Superior temporal gyrus (tissue), 1 donor: ENCODE data around the gene MTIF2.
A peak's percentile ranks its signal among the peaks of the same experiment; 100 is the strongest.
"Not testable (repeated sequence)": the region's sequence is repeated elsewhere in the genome, so short reads cannot be mapped to it uniquely, and the experiment has no call there.

Experiments
- DNase-seq: peaks from one replicate; pipeline ENCODE4 v3.0.0-alpha.2; 2016; ENCODE audit errors: extremely low spot score

MTIF2 gene, protein sequence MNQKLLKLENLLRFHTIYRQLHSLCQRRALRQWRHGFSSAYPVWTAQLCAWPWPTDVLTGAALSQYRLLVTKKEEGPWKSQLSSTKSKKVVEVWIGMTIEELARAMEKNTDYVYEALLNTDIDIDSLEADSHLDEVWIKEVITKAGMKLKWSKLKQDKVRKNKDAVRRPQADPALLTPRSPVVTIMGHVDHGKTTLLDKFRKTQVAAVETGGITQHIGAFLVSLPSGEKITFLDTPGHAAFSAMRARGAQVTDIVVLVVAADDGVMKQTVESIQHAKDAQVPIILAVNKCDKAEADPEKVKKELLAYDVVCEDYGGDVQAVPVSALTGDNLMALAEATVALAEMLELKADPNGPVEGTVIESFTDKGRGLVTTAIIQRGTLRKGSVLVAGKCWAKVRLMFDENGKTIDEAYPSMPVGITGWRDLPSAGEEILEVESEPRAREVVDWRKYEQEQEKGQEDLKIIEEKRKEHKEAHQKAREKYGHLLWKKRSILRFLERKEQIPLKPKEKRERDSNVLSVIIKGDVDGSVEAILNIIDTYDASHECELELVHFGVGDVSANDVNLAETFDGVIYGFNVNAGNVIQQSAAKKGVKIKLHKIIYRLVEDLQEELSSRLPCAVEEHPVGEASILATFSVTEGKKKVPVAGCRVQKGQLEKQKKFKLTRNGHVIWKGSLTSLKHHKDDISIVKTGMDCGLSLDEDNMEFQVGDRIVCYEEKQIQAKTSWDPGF

DNA sequence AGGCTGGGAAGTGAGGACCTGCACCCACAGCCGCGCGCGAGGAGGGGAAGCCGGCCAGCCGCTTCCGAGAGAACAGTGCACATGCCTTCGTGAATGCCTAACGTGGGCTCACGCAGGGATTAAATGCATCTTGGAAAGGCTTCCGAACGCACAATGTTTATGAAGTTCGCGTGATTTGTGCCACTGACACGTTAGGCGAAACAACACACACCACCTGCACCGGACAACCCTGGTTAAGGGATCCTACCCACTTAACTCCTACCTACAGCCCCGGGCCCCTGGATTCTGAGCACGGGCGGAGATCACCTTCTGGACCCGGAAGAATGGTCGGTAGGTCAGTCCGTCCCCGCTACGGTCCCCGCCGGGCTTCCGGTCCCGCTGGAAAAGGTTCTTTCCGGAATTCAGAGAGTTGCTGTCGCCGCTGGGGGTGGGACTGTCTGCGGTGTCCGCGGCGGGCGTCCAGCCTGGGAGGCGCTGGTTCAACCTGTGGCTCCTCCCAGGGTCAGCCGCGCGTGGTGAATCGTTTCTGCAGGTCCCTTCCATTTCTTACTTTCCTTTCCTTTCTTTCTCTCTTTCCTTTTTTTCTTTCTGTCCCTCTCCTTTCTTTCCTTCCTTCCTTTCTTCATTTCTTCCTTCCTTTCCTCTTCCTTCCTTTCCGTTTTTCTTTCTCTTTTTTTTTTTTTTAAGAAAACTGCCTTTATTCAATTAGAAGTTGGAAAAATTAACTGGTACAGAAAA is at the start of gene MTIF2:
Gene MTIF2 (minus strand): TSS at position 325 of the 738 bp plus-strand sequence. CDS start 5,373 bp downstream, outside the sequence.
- peak; percentile 93 for DNase-seq

DNA sequence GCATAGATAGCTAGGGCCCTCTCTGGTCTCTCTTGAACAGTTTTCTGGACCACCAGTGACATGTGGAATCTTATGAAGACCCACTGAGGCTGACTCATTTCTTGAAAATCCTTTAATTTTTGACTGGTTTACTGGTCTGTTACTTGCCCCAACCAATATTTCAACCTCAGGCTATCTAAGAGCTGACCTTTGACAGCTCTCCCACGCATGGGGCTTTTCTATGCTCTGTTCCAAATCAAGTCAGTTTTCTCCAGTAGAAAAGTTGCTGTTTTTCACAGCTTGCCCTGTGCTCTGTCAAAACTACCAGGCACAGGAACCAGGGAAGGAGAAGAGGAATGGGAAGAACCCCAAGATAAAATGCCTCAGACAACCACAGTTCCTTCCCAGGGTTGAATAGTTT is 46.0 kb upstream of the MTIF2 start:
- DNase-seq = no peak

DNA sequence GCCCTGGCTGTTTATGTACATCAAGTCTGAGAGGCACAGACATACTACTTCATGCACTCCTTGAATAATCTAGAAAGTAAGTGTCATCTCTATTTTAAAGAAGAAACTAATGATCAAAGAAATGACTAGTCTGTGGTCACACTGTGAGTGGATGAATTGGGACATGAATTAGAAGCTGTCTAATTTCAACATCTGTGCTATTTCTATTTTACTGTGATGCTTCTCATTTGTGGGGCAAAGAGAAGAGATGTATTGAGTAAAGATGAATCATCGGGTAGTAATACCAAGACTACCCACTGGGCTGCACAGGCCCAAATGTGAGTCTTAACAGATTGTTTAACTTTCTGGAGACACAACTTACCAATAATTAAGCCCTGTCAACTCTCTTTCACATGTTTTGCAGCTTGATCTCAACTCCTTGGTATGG is 42.4 kb upstream of the MTIF2 start:
- no peak for DNase-seq

DNA sequence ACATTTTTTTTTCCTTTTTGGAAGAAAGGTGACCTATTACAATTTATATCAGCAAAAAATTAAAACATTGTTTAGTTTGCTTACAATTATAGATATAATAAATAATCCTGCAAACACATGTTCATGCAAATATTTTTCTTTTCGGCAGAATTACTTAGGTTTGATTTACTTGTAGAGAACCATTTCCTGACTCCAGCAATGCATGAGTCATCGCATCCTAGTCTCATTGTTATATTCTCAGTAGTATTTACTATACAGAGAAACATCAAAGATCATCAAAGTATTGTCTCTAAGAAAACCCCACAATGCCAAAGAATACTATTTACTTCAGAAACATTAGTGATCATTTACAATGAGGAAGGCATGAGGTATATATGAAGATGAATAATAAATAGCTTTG is 40.4 kb upstream of the MTIF2 start:
- no peak for DNase-seq

DNA sequence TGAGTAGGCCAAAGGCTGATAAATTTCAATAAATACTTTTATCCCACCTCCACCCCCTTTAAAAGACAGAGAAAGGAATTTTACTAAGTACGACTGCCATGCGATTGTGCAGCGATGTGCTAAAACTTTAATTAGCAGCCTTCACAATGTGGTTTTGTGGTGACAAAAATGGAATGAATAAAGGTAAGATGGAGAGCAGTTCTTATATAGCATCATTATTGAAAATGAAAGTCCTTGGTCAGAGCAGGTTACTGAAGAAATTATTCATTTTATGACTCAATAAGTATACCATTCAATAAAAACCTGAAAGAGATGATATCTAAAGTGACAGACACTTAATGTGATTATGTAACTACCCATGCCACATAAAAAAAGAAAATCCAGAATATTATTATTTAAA is 33.2 kb upstream of the MTIF2 start:
- DNase-seq = no peak

DNA sequence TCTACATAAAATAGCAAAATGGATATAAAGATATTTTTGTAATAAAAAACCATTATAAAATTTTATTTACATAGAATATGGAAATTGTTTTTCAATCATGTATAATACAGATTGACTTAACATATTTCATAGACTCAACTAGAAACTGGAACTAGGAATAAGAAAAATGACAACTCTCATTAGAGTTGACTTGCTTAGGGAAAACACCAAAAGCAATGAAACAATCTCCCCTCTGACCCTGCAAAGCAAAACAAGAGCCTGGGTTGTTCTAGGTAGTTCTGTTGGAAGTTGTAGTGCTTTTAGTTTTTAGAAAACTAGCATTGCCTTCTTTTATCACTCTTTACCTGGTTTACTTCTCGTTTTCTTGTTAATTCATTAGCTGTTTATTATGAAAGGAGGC is 32.2 kb upstream of the MTIF2 start:
- DNase-seq = no peak

DNA sequence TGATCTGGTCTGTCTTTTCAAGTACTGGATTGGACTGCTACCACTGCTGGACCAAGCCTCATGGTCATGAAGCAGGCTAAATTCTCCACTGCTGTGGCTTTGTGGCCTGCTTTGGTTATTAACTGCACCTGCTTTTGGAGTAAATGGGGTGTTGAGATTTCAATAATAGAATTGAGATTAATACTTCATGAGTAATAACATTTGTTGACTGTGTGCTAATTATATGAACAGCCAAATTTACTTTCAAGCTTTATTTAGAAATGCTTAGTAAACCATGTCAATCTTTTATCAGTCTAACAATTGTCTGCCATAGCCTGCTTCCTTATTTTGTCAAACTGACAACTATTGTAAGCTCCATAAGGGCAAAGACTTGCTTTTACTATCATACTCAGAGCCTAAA is 27.4 kb upstream of the MTIF2 start:
- DNase-seq = no peak

DNA sequence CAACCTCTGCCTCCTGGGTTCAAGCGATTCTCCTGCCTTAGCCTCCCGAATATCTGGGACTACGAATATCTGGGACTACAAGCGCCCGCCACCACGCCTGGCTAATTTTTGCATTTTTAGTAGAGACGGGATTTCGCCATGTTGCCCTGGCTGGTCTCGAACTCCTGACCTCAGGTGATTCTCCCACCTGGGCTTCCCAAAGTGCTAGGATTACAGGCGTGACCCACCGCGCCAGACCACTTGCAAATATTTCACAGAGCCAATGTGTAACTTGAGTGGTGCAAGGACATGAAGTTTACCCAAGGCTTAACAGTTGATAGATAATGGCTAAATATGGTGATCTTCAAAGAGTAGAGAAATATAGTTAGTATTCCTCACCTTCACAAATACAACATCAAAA is 14.1 kb upstream of the MTIF2 start:
- no peak for DNase-seq

DNA sequence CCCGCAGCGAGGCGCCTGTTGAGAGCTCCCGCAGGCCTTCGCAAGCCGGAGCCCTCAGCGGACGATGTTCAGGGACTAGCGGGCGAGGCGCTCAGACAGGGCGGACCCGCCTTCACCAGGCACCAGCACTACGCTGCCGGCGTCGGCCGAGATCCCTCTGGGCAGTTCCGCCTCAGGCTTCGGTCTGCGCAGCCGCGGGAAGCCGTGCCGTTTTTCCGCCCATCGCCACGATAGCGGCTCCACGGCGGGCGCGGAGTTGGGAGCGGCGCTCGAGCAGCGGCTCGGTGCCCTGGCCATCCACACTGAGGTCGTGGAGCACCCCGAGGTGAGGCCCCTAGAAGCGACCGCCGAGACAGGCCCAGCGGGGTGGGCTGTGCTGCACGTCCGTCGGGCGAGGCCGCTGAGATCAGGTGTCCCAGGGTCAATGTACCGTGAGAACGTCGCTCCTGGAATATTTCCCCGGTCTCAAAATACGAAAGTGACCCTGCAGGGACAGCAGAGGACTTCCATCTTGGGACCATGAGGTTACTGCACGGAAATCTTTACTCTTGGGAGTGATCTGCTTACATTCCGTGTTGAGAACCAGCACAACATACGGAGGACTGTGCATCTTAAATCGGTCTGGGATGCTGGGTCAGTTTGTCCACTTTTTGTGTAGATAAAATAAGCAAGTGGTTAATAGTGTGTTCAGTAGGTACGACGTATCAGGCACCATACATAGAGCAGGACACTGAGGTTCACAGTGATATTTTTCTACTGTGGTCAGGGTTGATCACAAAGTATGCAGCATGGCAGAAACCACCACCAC is 13.3 kb upstream of the MTIF2 start:
- DNase-seq = peak; percentile 80

DNA sequence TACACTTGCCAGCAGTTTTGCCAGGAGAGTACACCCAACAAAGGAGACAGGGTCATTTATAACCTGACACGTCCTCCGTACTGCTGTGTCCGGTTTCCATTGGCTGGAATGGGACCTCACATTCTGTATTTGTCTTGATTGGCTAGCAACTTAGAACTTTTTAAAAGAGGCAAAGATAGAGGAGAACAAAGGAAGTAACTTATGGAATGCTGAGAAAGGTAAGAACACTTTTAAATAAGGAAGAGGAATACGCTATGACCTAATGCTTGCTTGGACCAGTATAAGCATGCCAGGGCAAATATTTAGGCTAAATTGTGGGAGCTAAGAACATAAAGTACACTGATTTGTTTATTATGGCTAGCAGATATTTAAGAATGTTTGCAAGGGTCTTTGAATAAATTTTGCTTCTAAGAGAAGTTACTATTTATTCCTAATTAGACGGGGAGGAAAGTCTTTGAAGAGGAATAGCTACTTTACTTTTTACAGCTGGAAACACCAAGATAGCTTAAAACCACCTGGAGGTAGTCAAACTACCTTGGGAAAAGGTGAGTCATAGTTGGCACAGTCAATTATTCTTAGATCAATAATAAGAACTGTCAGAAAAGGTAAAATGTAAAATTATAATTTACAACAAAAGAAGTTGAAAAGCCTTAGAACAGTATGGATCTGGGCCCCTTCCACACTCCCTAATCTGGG is 12.0 kb upstream of the MTIF2 start:
- DNase-seq = not testable (repeated sequence)

DNA sequence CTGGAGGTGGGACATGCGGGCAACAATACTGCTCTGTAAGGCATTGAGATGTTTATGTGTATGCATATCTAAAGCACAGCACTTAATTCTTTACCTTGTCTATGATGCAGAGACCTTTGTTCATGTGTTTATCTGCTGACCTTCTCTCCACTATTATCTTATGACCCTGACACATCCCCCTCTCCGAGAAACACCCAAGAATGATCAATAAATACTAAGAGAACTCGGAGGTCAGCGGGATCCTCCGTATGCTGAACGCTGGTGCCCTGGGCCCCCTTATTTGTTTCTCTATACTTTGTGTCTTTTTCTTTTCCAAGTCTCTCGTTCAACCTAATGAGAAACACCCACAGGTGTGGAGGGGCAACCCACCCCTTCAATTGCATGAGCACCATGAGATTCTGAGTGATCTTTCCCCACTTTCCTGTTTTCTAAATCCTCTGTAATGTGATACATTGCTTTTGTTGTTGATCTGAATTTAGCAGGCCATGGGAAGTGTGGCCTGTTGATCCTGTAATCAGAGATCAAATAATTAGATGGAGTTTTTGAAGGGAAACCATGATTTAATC is 10.9 kb upstream of the MTIF2 start:
- DNase-seq = not testable (repeated sequence)

DNA sequence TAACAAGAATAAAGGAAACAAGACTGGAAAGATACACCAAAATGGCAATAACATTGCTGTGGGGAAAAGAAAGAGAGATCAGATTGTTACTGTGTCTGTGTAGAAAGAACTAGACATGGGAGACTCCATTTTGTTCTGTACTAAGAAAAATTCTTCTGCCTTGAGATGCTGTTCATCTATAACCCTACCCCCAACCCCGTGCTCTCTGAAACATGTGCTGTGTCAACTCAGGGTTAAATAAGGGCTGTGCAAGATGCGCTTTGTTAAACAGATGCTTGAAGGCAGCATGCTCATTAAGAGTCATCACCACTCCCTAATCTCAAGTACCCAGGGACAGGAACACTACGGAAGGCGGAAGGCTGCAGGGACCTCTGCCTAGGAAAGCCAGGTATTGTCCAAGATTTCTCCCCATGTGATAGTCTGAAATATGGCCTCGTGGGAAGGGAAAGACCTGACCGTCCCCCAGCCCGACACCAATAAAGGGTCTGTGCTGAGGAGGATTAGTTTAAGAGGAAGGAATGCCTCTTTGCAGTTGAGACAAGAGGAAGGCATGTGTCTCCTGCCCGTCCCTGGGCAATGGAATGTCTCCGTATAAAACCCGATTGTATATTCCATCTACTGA is 10.3 kb upstream of the MTIF2 start:
- DNase-seq = not testable (repeated sequence)

DNA sequence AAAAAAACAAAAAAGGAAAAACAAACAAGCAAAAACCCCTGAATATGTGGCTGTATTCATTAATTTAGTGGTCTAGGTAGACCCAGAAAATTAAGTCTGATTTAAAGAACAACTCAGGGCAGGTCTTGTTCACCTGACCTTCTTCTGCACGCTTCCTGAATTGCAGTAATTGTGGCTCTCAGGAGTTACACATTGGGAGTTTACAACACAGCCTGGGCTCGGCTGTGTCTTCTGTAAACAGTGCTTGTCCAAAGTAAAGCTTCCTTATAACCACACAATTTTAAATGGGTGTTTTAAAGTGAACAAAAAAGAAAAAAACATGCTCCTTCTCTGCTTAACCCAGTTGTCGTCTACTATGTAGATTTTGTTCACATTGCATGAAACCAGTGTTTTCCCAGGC is 8.3 kb upstream of the MTIF2 start:
- DNase-seq = no peak

DNA sequence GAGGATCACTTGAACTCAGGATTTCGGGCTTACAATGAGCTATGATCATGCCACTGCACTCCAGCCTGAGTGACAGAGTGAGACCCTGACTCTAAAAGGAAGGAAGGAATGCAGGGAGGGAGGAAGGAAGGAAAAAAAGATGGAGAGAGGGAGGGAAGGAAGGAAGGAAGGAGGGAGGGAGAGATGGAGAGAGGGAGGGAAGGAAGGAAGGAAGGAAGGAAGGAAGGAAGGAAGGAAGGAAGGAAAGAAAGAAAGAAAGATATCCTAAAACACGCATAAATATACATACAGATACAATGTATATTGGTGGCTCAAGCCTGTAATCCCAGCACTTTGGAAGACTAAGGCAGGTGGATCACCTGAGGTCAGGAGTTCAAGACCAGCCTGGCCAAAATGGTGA is 5.3 kb upstream of the MTIF2 start:
- not testable (repeated sequence) for DNase-seq

DNA sequence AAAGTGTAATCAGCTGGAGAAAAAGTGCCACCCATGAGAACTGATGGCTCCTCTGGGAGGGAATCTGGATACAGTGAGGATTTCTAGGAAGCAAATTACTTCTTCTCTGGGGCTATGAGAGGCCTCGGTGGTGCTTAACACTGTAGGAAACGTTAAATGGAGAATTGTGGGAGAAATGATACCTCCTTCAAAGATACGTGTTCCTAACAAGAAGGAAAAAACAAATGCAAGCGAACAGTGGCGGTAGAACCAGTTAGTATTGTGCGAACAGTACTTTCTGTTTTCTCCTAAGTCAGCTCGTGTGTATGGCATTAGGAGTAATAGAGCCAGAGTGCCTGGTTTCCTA is 587 bp upstream of the MTIF2 start:
- no peak for DNase-seq

DNA sequence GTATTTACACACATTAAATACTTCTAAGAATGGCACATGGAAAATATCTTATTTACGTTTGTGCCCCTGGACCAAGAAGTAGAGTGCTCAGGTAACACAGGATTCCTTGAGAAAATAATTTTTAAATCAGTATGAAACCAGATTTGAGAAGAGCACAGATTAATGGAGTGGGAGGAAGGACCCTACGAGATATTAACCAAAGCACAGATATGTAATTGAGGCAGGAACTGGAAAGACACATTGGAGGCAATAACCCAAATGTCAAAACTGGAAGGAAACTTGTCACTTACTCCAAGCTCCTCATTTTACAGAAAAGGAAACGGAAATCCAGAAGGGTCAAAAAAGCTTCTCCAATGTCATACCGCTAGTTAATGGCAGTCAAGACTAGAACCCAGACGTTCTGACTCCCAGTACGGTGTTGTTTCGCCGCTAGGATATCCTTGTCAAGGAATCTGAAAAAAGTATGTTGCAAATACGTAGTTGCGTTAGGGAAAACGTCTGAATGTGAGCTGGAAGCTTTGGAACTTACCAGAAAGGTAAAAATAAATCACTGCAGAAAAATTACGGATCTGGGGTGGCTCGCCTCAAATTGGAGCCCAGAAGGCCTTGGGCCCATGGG is 634 bp downstream of the MTIF2 start:
- DNase-seq = no peak

DNA sequence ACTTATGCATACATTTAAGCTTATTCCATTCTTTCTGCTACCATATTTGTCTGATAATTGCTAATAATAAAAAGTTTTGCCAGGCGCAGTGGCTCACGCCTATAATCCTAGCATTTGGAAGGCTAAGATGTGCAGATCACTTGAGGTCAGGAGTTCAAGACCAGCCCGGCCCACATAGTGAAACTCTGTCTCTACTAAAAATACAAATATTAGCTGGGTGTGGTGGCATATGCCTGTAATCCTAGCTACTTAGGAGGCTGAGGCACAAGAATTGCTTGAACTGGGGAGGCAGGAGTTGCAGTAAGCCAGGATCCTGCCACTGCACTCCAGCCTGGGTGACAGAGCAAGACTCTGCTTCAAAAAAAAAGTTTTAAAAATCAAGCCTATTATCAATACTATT is 9.4 kb downstream of the MTIF2 start:
- not testable (repeated sequence) for DNase-seq

DNA sequence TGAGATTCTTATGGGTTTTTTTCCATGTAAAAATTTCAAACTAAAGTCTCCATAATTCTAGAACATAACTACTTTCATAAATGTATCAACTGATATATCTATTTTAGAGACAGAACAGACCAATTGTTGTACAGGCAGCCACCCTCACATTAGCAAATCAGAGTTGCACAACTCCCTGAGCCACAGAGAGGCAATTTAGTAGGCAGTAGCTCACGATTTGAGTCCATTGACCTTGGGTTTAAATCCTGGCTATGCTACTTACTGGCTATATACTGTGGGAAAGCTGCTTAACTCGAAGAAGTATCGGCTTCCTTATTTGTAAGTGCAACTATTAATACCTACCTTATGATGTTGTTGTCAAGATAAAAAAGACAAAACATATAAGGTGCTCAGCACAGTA is 16.2 kb downstream of the MTIF2 start:
- DNase-seq = no peak

DNA sequence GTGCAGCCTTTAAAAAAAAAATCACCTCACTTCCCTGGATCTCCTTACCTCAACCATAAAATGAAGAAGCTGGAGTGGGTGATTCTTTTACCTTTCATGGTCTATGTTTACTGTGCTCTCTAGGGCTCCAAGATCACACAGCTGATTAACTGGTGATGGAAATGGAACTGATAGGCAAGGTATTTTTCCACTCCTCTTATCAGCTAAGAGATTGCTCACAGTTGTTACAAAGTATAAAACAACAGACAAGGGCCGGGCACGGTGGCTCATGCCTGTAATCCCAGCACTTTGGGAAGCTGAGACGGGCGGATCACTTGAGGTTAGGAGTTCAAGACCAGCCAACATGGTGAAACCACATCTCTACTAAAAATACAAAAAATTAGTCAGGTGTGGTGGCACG is 22.0 kb downstream of the MTIF2 start:
- DNase-seq = no peak

DNA sequence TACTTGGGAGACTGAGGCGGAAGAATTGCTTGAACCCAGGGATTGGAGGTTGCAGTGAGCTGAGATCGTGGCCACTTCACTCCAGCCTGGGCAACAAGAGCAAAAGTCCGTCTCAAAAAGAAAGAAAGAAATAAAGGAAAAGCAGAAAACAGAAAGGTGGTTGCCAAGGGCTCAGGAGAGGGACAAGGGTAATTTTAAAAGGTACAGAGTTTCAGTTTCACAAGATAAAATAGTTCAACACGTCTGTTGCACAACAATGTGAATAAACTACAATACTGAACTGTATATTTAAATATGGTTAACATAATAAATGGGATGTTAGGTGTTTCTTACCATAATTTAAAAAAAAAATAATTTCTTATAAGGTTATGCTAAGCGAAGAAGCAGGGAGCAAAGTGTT is 23.6 kb downstream of the MTIF2 start:
- no peak for DNase-seq
